ENCODE measurements around the gene RIT2.

Gene RIT2

GRCh38 chr18:42824178-42824577, 291.3 kb downstream of the RIT2 start:
- no peak for DNase-seq (ENCODE audit: low read depth in 1 of 2, low spot score in 1 of 2)
- no peak overlapping the region for H3K27ac ChIP-seq (replicated peaks)
- no peaks in the 10 kb centered on the region for H3K27me3 ChIP-seq (ENCODE audit: insufficient read depth, poor library complexity, severe bottlenecking)
- TF ChIP-seq, protein P1, sequence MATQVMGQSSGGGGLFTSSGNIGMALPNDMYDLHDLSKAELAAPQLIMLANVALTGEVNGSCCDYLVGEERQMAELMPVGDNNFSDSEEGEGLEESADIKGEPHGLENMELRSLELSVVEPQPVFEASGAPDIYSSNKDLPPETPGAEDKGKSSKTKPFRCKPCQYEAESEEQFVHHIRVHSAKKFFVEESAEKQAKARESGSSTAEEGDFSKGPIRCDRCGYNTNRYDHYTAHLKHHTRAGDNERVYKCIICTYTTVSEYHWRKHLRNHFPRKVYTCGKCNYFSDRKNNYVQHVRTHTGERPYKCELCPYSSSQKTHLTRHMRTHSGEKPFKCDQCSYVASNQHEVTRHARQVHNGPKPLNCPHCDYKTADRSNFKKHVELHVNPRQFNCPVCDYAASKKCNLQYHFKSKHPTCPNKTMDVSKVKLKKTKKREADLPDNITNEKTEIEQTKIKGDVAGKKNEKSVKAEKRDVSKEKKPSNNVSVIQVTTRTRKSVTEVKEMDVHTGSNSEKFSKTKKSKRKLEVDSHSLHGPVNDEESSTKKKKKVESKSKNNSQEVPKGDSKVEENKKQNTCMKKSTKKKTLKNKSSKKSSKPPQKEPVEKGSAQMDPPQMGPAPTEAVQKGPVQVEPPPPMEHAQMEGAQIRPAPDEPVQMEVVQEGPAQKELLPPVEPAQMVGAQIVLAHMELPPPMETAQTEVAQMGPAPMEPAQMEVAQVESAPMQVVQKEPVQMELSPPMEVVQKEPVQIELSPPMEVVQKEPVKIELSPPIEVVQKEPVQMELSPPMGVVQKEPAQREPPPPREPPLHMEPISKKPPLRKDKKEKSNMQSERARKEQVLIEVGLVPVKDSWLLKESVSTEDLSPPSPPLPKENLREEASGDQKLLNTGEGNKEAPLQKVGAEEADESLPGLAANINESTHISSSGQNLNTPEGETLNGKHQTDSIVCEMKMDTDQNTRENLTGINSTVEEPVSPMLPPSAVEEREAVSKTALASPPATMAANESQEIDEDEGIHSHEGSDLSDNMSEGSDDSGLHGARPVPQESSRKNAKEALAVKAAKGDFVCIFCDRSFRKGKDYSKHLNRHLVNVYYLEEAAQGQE (IDR thresholded peaks at IDR 0.05; ENCODE audit: insufficient replicate concordance, low read depth): no peak
- TF ChIP-seq SPI1 (IDR thresholded peaks at IDR 0.05; ENCODE audit: borderline replicate concordance, low read depth) (no peak), POLR2AphosphoS5 (IDR thresholded peaks at IDR 0.05; ENCODE audit: low read depth) (no peak), CTCF (IDR thresholded peaks at IDR 0.05; ENCODE audit: insufficient read depth, low read length) (no peak), GABPA (IDR thresholded peaks at IDR 0.05; ENCODE audit: low read depth) (no peak)
- no peak overlapping the region for H3K4me3 ChIP-seq (replicated peaks; ENCODE audit: insufficient read depth, low read length)

DNA sequence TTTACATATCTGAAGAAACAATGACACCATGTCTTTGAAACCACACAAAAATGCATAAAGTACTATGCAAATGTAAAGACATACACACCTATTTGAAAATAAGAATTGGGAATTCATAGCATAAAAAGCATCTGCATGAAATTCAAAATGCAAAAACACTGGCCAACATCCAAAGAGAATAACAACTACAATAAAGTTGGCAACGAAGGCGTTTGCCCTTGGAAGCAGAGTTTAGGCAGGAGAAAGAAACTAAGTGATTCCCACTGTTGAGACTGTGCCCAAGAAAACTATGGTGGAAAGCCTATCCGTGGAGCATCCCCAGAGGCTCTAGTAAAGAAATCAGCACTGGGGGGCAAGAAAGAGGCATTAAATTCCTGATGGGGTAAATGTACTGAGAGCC, 292.8 kb downstream of the RIT2 start:
- DNase-seq (ENCODE audit: low read depth in 1 of 2, low spot score in 1 of 2): no peak
- H3K4me3 ChIP-seq (replicated peaks; ENCODE audit: insufficient read depth, low read length): no peak overlapping the region
- H3K27ac ChIP-seq (replicated peaks): no peak overlapping the region
- TF ChIP-seq SPI1 (IDR thresholded peaks at IDR 0.05; ENCODE audit: borderline replicate concordance, low read depth) (no peak), POLR2AphosphoS5 (IDR thresholded peaks at IDR 0.05; ENCODE audit: low read depth) (no peak), GABPA (IDR thresholded peaks at IDR 0.05; ENCODE audit: low read depth) (no peak), CTCF (IDR thresholded peaks at IDR 0.05; ENCODE audit: insufficient read depth, low read length) (no peak)
- TF ChIP-seq, protein P1 (IDR thresholded peaks at IDR 0.05; ENCODE audit: insufficient replicate concordance, low read depth): no peak
- no peaks in the 10 kb centered on the region for H3K27me3 ChIP-seq (ENCODE audit: insufficient read depth, poor library complexity, severe bottlenecking)

DNA sequence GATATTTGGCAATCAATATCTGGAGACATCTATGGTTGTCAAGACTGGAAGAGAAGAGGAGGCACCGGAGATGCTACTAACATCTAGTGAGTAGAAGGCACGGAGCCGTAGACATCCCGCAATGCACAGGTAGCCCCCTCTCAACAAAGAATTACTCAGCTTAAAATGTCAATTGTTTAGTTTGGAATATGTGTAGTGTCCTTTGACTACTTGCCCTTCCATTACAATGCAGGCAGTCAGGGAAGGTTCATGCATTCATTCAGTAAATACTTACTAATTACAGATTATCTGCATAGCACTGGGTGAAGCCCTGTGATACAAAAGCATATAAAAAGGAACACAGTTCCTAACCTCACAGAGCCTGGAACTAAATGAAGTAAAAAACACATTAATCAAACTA, 294.0 kb downstream of the RIT2 start:
- Histone ChIP-seq H3K27ac (replicated peaks) (no peak overlapping the region), H3K27me3 (ENCODE audit: insufficient read depth, poor library complexity, severe bottlenecking) (no peaks in the 10 kb centered on the region), H3K4me3 (replicated peaks; ENCODE audit: insufficient read depth, low read length) (no peak overlapping the region)
- TF ChIP-seq GABPA (IDR thresholded peaks at IDR 0.05; ENCODE audit: low read depth) (no peak), POLR2AphosphoS5 (IDR thresholded peaks at IDR 0.05; ENCODE audit: low read depth) (no peak), CTCF (IDR thresholded peaks at IDR 0.05; ENCODE audit: insufficient read depth, low read length) (no peak), SPI1 (IDR thresholded peaks at IDR 0.05; ENCODE audit: borderline replicate concordance, low read depth) (no peak)
- TF ChIP-seq, protein P1 (IDR thresholded peaks at IDR 0.05; ENCODE audit: insufficient replicate concordance, low read depth): no peak
- no peak for DNase-seq (ENCODE audit: low read depth in 1 of 2, low spot score in 1 of 2)

Measured in HL-60 (cell line).